Peyer's patch (tissue), 4 donors: Measurements from ENCODE around the gene TMEM121. TPM values are rescaled to one million over a fixed set of nuclear protein-coding genes. Genes with fewer than 3 reads are reported as not detected.
A peak's percentile ranks its signal among the peaks of the same experiment; 100 is the strongest.

ENCODE experiments used
- DNase-seq, 3 donors: peaks; one replicate each; pipeline ENCODE4 v3.0.0-alpha.2; 2017 to 2019
- H3K27ac ChIP-seq, 4 donors: fragments of 200-600 bp; sonication (generic); one replicate each; pipeline ENCODE4 v1.5.1; 2016 to 2019
- H3K27me3 ChIP-seq, 2 donors: fragments of 200-600 bp; sonication (generic); one replicate each; pipeline ENCODE4 v1.5.1; 2019
- H3K36me3 ChIP-seq, 3 donors: fragments of 200-600 bp; sonication (generic); one replicate each; pipeline ENCODE4 v1.5.1; 2016 to 2019
- H3K4me1 ChIP-seq, 4 donors: fragments of 200-600 bp; sonication (generic); one replicate each; pipeline ENCODE4 v1.5.1; 2016 to 2019
- H3K4me3 ChIP-seq, 4 donors: fragments of 200-600 bp; sonication (generic); 1 replicate in 3 of 4; 2 replicates in 1 of 4; pipeline ENCODE4 v1.5.1; 2016 to 2019; ENCODE audit warnings: mild to moderate bottlenecking in 1 of 4
- H3K9me3 ChIP-seq, 4 donors: fragments of 200-600 bp; sonication (generic); one replicate each; pipeline ENCODE4 v1.5.1; 2016 to 2019; ENCODE audit warnings: mild to moderate bottlenecking in 1 of 4
- CTCF ChIP-seq, 6 experiments: fragments of 450-650 bp in 4 of 6; fragments of 200-600 bp in 2 of 6; sonication (generic) in 1 of 6; IDR thresholded peaks; one replicate each; pipeline ENCODE4 v1.5.1; 2017 to 2019; ENCODE audit warnings: antibody characterized with exemption in 6 of 6, mild to moderate bottlenecking in 3 of 6, moderate library complexity in 1 of 6
- POLR2A ChIP-seq, 2 donors: fragments of 450-650 bp; IDR thresholded peaks; one replicate each; pipeline ENCODE4 v1.5.1; 2017; ENCODE audit warnings: antibody characterized with exemption in 2 of 2, mild to moderate bottlenecking in 2 of 2, moderate library complexity in 2 of 2
- total RNA-seq, 4 donors: library from RNA; depleted of rRNA; stranded (reverse); fragments of >200 nt; gene quantifications; one replicate each; pipeline ENCODE4 v1.1.0, GENCODE V29; 2016

TMEM121 gene
- total RNA-seq, 4 donors from 2014 or later = 0.94 to 2.5 (median 1.1) TPM; not detected in 1

- no peak overlapping the region for H3K27ac ChIP-seq
- no peak for TF ChIP-seq CTCF (IDR thresholded peaks at IDR 0.05)
- TF ChIP-seq POLR2A (IDR thresholded peaks at IDR 0.05) = no peak
- H3K36me3 ChIP-seq = no peaks in the 10 kb centered on the region
- H3K4me1 ChIP-seq = peaks cover 0 to 35% (median 30%) of the 10 kb centered on the region in 4 donors
- H3K9me3 ChIP-seq = no peaks in the 10 kb centered on the region
- no peak overlapping the region for H3K4me3 ChIP-seq
- H3K27me3 ChIP-seq = peaks cover 0 to 12% of the 10 kb centered on the region in 2 donors
- DNase-seq = no peak
Measured at GRCh38 chr14:105525326-105525725, 1.1 kb upstream of the TMEM121 start.

DNA sequence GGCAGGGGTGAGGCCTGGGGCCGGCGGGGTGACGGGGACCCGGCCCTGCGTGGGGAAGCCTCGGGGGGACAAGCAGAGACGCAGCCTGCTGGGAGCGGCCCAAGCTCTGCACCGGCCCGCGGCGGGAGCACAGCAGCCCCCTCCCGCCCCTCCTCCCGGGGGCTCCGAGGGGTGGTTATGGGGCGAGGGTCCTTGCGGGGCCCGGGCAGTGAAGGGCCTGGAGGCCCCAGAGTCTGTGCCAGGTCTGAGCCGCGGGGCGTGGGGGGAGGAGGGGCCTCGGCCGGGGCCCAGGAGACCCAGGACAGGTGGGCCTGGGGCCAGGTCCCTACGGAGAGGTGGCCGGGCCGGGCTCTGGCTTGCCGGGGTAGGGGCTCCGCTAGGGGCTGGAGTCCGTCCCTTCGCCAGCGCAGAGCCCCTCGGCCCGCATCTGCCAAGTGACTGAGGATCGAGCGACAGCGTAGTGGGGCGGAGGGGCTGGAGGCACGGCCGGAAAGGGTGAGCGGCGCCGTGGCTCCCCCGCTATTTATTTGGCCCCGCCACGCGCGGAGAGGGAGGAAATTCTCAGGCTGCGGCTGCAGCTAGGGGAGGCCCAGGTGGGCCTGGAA, 495 bp downstream of the TMEM121 start:
- no peaks in the 10 kb centered on the region for H3K36me3 ChIP-seq

DNA sequence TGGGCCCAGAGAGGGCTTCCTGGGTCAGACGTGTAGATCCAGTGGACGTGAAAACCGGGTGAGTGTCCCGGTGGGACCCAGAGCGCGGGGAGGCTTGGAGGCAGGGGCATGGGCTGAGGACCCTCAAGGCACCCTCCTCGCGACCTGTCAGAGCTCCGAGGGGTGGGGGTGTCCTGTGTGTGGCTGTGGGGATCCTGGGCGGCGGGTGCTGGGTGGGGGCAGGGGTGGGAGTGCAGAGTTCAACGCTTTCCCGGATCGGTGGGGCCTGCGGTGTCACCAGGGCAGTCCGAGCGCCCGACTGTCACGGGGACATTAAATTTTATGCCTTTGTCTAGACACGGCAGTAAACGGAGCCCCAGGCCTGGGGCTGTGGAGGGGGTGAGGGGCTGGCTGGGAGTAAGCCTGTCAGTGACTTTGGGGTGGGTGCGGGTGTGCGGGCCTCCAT, 1.0 kb downstream of the TMEM121 start:
- no peak for TF ChIP-seq CTCF (IDR thresholded peaks at IDR 0.05)
- TF ChIP-seq POLR2A (IDR thresholded peaks at IDR 0.05) = no peak
- H3K9me3 ChIP-seq = no peaks in the 10 kb centered on the region
- peak overlapping the region in 2 of 4 donors; percentile 17 to 50 for H3K27ac ChIP-seq
- no peak for DNase-seq
- H3K4me1 ChIP-seq = peaks cover 0 to 43% (median 30%) of the 10 kb centered on the region in 4 donors
- no peaks in the 10 kb centered on the region for H3K36me3 ChIP-seq
- H3K27me3 ChIP-seq = peaks cover 0 to 12% of the 10 kb centered on the region in 2 donors
- H3K4me3 ChIP-seq = peak overlapping the region; percentile 21 to 67 (median 66)

More for the DNA sequence above, 495 bp downstream of the TMEM121 start:
- peaks cover 0 to 12% of the 10 kb centered on the region in 2 donors for H3K27me3 ChIP-seq
- TF ChIP-seq CTCF (IDR thresholded peaks at IDR 0.05) (no peak), POLR2A (IDR thresholded peaks at IDR 0.05) (no peak)
- H3K27ac ChIP-seq = peak overlapping the region in 1 of 4 donors; percentile 17
- peak overlapping the region; percentile 21 to 67 (median 58) for H3K4me3 ChIP-seq
- peak in 1 of 3 donors; percentile 45 for DNase-seq
- no peaks in the 10 kb centered on the region for H3K9me3 ChIP-seq
- H3K4me1 ChIP-seq = peaks cover 0 to 38% (median 30%) of the 10 kb centered on the region in 4 donors

DNA sequence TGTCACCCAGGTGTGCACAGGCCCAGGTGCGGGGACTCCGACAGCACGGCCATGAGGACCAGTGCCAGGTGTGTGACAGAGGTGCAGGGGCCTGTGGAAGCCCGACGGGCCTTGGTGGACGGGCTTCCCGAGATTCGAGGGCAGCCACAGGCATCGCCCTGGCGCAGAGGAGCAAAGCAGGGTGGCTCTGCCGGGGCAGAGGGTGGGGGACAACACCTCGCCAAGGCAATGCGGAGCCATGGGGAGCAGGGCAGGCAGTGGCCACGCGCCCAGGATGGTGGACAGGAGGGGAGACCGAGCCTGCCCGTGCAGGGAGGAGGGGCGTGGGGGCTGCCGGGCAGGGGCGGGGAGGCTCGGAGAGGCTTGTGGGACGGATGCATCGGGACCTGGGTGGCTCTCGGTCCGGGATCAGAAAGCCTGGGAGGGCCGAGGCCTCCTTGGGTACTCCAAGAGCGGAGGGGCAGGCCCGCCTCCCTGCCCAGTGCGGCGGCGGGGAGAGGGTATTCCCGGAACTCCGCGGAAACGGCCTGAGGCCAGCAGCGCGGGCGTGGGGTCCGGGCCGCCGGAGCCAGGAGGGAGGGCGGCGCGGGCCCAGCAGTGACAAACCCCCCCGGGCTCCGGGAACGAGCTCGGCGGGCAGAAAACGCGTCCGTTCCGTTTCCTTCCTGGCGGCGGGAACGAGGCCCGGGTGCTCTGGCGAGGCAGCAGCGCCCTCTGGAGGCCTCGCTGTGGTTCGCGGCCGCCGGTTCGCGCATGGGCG, 1.6 kb downstream of the TMEM121 start:
- TF ChIP-seq CTCF (IDR thresholded peaks at IDR 0.05) (peak; percentile 59 to 92 (median 89)), POLR2A (IDR thresholded peaks at IDR 0.05) (no peak)
- peak; percentile 70 to 90 (median 83) for DNase-seq
- Histone ChIP-seq H3K27ac (peak overlapping the region in 3 of 4 donors; percentile 41 to 73 (median 50)), H3K36me3 (no peaks in the 10 kb centered on the region), H3K9me3 (no peaks in the 10 kb centered on the region), H3K27me3 (peaks cover 0 to 12% of the 10 kb centered on the region in 2 donors), H3K4me1 (peaks cover 0 to 49% (median 30%) of the 10 kb centered on the region in 4 donors), H3K4me3 (peak overlapping the region; percentile 58 to 67 (median 66))

- peak overlapping the region; percentile 58 to 67 (median 66) for H3K4me3 ChIP-seq
- no peaks in the 10 kb centered on the region for H3K36me3 ChIP-seq
- DNase-seq = no peak
- TF ChIP-seq POLR2A (IDR thresholded peaks at IDR 0.05) (no peak), CTCF (IDR thresholded peaks at IDR 0.05) (no peak)
- peaks cover 0 to 12% of the 10 kb centered on the region in 2 donors for H3K27me3 ChIP-seq
- H3K4me1 ChIP-seq = peaks cover 0 to 52% (median 30%) of the 10 kb centered on the region in 4 donors
- peak overlapping the region in 1 of 4 donors; percentile 73 for H3K27ac ChIP-seq
- no peaks in the 10 kb centered on the region for H3K9me3 ChIP-seq
Measured at GRCh38 chr14:105528586-105529318, 2.4 kb downstream of the TMEM121 start.
